Activated CD8-positive, alpha-beta T cell treated with anti-CD3 and anti-CD28 coated beads, Interleukin-2, amount 10 ng/mL, durations not matched to agents 7 days and 5 days (primary cell): ENCODE data around the gene PPT1. TPM values are rescaled to one million over a fixed set of nuclear protein-coding genes. Genes with fewer than 3 reads are reported as not detected.

ENCODE experiments used
- ATAC-seq: fragments of 150-1000 bp; cut with Tn5 transposase; one replicate; pipeline ENCODE4 v1.10.0; 2021; ENCODE audit warnings: moderate library complexity
- CTCF ChIA-PET: fragments of 350-600 bp; sonication (Branson Sonifier 250); formaldehyde crosslinking; loops from one replicate; lab custom pipeline; 2021; ENCODE audit warnings: antibody characterized with exemption; lab: Charles Lee
- POLR2A ChIA-PET: fragments of 350-600 bp; sonication (Branson Sonifier 250); formaldehyde crosslinking; loops from one replicate; lab custom pipeline; 2021; ENCODE audit warnings: antibody characterized with exemption; lab: Charles Lee
- DNase-seq: peaks from one replicate; pipeline ENCODE4 v3.0.0-alpha.2; 2020
- H3K27ac Mint-ChIP-seq: one replicate; pipeline ENCODE4 v1.8.0; 2021; ENCODE audit warnings: mild to moderate bottlenecking, mixed read lengths
- H3K27me3 Mint-ChIP-seq: one replicate; pipeline ENCODE4 v1.8.0; 2021; ENCODE audit warnings: low read depth, mixed read lengths
- H3K36me3 Mint-ChIP-seq: one replicate; pipeline ENCODE4 v1.8.0; 2021; ENCODE audit warnings: low read depth, mixed read lengths
- H3K4me1 Mint-ChIP-seq: one replicate; pipeline ENCODE4 v1.8.0; 2021; ENCODE audit warnings: low read depth, mixed read lengths
- H3K4me3 Mint-ChIP-seq: one replicate; pipeline ENCODE4 v1.8.0; 2021; ENCODE audit warnings: mild to moderate bottlenecking, mixed read lengths
- H3K9me3 Mint-ChIP-seq: one replicate; pipeline ENCODE4 v1.8.0; 2022; ENCODE audit warnings: mixed read lengths; ENCODE audit not compliant: insufficient read depth
- total RNA-seq, 2 experiments: library from RNA; stranded (reverse); gene quantifications; one replicate each; pipeline ENCODE4 v1.2.3, GENCODE V29; 2021

Gene PPT1
- total RNA-seq, result 10 to 100 TPM; 81.1 to 84.6 TPM

GRCh38 chr1:40096977-40097782 is at the start of gene PPT1:
PPT1 (minus strand) TSS chr1:40097252; CDS start chr1:40097238, 14 bp downstream.
- Mint-ChIP-seq H3K4me1 (peaks cover 35% of the 10 kb centered on the region), H3K36me3 (peaks cover 20% of the 10 kb centered on the region)
- POLR2A ChIA-PET, result no interaction called here

DNA sequence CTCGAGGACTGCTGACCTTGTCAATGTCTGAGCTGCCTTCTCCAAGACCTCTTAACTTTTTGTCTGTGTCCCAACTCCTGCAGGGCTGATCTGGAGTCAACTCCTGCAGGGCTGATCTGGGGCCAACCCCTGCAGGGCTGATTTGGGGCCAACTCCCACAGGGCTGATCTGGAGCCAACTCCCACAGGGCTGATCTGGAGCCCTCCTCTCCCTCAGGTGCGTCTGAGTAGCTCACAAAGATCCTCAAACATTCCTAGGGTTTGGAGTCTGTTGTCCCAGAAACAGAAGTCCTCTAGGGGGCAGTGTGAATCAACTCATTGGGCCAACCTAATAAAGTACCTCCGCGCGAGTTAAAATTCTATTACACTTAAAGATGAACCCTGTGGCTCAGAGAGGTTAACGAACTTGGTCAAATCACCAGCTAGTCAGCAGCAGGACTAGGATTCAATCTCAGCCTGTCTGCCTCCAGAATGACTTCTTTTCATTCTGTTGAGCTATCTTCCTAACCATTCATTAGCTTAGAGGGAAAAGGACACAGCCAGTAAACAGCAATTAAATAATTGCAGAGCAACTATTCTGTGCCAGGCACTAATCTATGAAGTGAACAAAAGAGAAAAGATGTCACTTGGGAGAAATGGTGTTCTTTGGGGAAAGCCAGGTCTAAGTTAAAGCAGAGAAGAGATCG is 47.0 kb upstream of the PPT1 start:
- ATAC-seq (peak; percentile 73), DNase-seq (peak; percentile 67)
- H3K4me3 Mint-ChIP-seq, result no peak overlapping the region
- no peaks in the 10 kb centered on the region for H3K9me3 Mint-ChIP-seq
- ChIA-PET POLR2A (interaction anchor here (0.6 to 0.7 kb wide), 2 partner anchors 230 to 622 kb away, joined by 3 read pairs; no protein-coding TSS in a partner anchor), CTCF (interaction anchor here (0.7 to 6.2 kb wide), 77 partner anchors 9 to 701 kb away, joined by 3 to 133 read pairs (median 4); partner anchors contain the start of genes COL9A2, PPT1, RLF and ZFP69B)
- peaks cover 45% of the 10 kb centered on the region for H3K27me3 Mint-ChIP-seq
- no peak overlapping the region for H3K27ac Mint-ChIP-seq
- H3K36me3 Mint-ChIP-seq, result no peaks in the 10 kb centered on the region
- peaks cover 3% of the 10 kb centered on the region for H3K4me1 Mint-ChIP-seq

More at GRCh38 chr1:40096977-40097782, at the start of gene PPT1:
- H3K4me3 Mint-ChIP-seq, result peak within 1 kb of the TSS; percentile 88
- ATAC-seq (peak; percentile 97), DNase-seq (peak; percentile 83)
- peak within 1 kb of the TSS; percentile 89 for H3K27ac Mint-ChIP-seq
- CTCF ChIA-PET, result interaction anchor here (0.6 to 2.1 kb wide), 10 partner anchors 13 to 241 kb away, joined by 3 to 7 read pairs (median 4); no protein-coding TSS in a partner anchor
- H3K9me3 Mint-ChIP-seq, result peaks cover under 1% of the 10 kb centered on the region
- H3K27me3 Mint-ChIP-seq, result peaks cover 14% of the 10 kb centered on the region

DNA sequence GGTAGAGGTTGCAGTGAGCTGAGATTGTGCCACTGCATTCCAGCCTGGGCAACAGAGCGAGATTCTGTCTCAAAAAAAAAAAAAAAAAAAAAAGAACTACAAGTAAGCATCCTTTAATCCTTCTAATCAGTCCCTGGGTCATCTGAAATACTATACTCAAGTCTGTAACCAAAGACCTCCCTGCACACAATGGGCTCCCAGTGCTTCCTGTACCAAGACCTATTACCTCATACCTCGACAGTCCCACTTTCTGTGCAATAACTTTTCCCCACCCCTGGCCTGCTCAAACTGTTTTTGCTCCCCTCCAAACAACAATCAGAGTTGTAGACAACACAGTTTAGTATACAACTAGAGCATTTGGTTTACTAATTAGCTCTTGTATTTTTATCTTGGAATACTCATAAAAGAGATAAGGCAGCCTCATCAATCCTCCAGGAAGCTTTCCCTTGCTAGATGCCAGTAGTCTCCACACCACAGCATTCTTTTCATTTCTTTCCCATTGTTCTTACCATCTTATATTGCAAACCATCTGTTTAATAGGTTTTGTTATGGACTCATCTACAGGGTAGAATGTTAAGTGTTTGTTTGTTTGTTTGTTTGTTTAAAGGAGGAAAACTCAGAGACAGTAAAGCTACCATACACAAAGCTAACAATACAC is 45.0 kb upstream of the PPT1 start:
- POLR2A ChIA-PET, result no interaction called here

DNA sequence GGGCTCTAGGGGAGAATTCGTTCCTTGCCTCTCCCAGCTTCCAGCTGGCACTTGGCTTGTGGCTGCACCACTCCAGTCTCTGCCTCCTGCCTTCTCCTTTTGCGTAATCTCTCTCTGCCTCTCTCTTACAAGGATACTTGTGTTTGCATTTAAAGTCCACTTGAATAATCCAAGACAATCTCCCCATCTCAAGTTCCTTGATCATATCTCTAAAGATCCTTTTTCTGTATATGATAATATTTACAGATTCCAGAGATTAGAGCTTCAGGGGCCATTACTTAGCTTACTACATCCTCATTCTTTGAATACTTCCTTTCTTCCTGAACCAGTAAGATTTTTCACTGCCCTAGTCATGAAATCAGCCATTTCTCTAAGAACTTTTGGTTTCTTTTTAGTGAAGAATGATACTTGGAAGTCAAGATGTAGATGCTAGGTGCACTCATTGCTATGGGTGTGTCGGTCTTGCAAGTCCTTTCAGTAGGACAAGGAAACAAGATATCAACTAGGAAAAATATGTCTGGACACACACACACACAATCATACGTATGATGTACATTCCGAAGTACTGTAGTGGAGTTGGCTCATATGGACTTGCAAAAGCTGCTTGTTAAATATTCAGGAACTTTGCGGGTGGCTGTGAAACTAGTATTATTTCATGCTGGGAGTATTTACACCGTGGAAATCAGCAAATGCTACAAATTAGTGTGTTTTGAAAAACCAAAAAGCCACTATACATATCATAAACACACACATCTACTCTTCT is 43.3 kb upstream of the PPT1 start:
- DNase-seq (no peak), ATAC-seq (no peak)
- no peak overlapping the region for H3K4me3 Mint-ChIP-seq
- H3K4me1 Mint-ChIP-seq, result peaks cover 3% of the 10 kb centered on the region
- peaks cover 28% of the 10 kb centered on the region for H3K27me3 Mint-ChIP-seq
- ChIA-PET POLR2A (no interaction called here), CTCF (interaction anchor here (0.6 to 5.7 kb wide), 4 partner anchors 13 to 199 kb away, joined by 3 to 90 read pairs (median 6); no protein-coding TSS in a partner anchor)
- H3K27ac Mint-ChIP-seq, result no peak overlapping the region
- H3K36me3 Mint-ChIP-seq, result no peaks in the 10 kb centered on the region
- H3K9me3 Mint-ChIP-seq, result no peaks in the 10 kb centered on the region

More for the DNA sequence above, 45.0 kb upstream of the PPT1 start:
- no peaks in the 10 kb centered on the region for H3K9me3 Mint-ChIP-seq
- H3K4me3 Mint-ChIP-seq, result no peak overlapping the region
- CTCF ChIA-PET, result interaction anchor here (1.2 to 6.2 kb wide), 5 partner anchors 11 to 391 kb away, joined by 3 to 133 read pairs (median 23); no protein-coding TSS in a partner anchor
- H3K27ac Mint-ChIP-seq, result no peak overlapping the region
- H3K36me3 Mint-ChIP-seq, result no peaks in the 10 kb centered on the region
- peaks cover 36% of the 10 kb centered on the region for H3K27me3 Mint-ChIP-seq
- peaks cover 3% of the 10 kb centered on the region for H3K4me1 Mint-ChIP-seq
- no peak for DNase-seq
- no peak for ATAC-seq

GRCh38 chr1:40133839-40134238 is 36.8 kb upstream of the PPT1 start:
- ChIA-PET POLR2A (no interaction called here), CTCF (interaction anchor here (1.9 kb wide), 1 partner anchor 10 kb away, joined by 6 read pairs; no protein-coding TSS in a partner anchor)
- Mint-ChIP-seq H3K9me3 (no peaks in the 10 kb centered on the region), H3K4me1 (peaks cover 2% of the 10 kb centered on the region), H3K27ac (no peak overlapping the region), H3K4me3 (no peak overlapping the region), H3K36me3 (no peaks in the 10 kb centered on the region), H3K27me3 (peaks cover 12% of the 10 kb centered on the region)
- ATAC-seq (no peak), DNase-seq (no peak)

DNA sequence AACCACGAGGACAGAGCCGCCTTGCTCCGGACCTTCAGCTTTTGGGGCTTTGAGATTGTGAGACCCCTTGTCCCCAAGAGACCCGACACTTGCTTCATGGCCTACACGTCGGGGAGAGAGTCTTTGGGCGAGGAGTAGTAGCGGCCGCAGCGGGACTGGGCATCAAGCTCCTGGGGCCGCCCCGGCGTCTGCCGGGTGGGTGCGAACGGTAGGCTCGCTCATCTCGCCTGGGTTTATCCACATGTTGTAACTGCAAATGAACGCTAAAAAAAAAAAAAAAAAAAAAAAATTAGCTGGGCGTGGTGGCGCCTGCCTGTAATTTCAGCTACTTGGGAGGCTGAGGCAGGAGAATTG is 36.2 kb upstream of the PPT1 start:
- POLR2A ChIA-PET, result no interaction called here
- no peak overlapping the region for H3K27ac Mint-ChIP-seq
- DNase-seq (no peak), ATAC-seq (no peak)
- H3K9me3 Mint-ChIP-seq, result no peaks in the 10 kb centered on the region
- CTCF ChIA-PET, result interaction anchor here (0.8 kb wide), 1 partner anchor 10 kb away, joined by 3 read pairs; no protein-coding TSS in a partner anchor
- peaks cover 2% of the 10 kb centered on the region for H3K4me1 Mint-ChIP-seq
- H3K36me3 Mint-ChIP-seq, result no peaks in the 10 kb centered on the region
- peaks cover 12% of the 10 kb centered on the region for H3K27me3 Mint-ChIP-seq
- H3K4me3 Mint-ChIP-seq, result no peak overlapping the region

DNA sequence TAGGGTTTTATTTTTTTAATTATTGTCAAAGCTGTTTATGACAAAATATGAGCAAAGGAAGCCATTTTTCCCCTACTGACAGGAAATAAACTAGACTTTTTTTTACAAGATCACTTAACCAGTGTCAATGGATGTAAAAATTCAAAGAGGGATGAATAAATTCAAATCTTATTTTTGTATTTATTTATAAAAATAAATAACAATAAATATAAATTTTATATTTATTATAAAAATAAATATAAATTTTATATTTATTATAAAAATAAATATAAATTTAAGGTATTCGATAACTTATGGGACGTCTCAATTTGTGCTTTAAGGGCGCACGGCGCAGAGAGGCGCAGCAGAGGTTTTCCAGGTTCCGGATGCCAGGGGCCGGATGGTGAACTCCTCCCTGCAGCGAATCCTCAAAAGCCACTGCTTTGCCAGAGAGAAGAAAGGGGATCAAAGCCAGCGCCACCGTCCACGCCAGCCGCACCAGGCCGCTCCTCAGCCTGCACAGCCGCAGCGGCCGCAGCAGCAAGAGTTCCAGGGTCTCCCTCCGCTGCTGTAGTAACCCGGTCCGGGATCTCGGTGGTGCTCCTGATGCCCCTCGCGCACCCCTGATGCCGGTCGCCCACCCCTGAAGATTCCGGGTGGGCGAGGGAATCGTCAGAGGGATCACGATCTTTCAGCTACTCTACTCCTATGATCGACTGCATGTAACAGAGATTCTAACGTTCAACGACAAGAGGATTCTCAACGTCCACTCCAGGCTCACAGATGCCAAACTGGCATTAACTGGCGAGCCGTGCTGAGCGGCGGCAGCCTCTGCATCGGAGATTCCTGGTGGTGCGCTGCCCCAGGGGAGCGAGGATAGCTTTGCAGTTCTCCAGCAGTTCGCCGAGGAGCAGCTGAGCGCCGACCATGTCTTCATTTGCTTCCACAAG is 35.6 kb upstream of the PPT1 start:
- Mint-ChIP-seq H3K36me3 (no peaks in the 10 kb centered on the region), H3K4me3 (no peak overlapping the region), H3K9me3 (no peaks in the 10 kb centered on the region), H3K27me3 (peaks cover 12% of the 10 kb centered on the region), H3K27ac (no peak overlapping the region), H3K4me1 (peaks cover 2% of the 10 kb centered on the region)
- ChIA-PET POLR2A (no interaction called here), CTCF (interaction anchor here (0.8 to 1.7 kb wide), 3 partner anchors 11 to 206 kb away, joined by 3 to 5 read pairs (median 3); no protein-coding TSS in a partner anchor)
- no peak for DNase-seq
- no peak for ATAC-seq

GRCh38 chr1:40130892-40131291 is 33.8 kb upstream of the PPT1 start:
- H3K27ac Mint-ChIP-seq, result no peak overlapping the region
- POLR2A ChIA-PET, result interaction anchor here (0.5 kb wide), 1 partner anchor 97 kb away, joined by 3 read pairs; no protein-coding TSS in a partner anchor
- H3K4me3 Mint-ChIP-seq, result no peak overlapping the region
- H3K4me1 Mint-ChIP-seq, result peaks cover 2% of the 10 kb centered on the region
- no peaks in the 10 kb centered on the region for H3K36me3 Mint-ChIP-seq
- no peak for ATAC-seq
- H3K9me3 Mint-ChIP-seq, result no peaks in the 10 kb centered on the region
- CTCF ChIA-PET, result interaction anchor here (1.0 to 1.7 kb wide), 4 partner anchors 22 to 208 kb away, joined by 3 to 8 read pairs (median 4); no protein-coding TSS in a partner anchor
- DNase-seq, result no peak
- H3K27me3 Mint-ChIP-seq, result peaks cover 13% of the 10 kb centered on the region

- H3K27me3 Mint-ChIP-seq, result peaks cover 24% of the 10 kb centered on the region
- DNase-seq, result no peak
- no peaks in the 10 kb centered on the region for H3K4me1 Mint-ChIP-seq
- no peaks in the 10 kb centered on the region for H3K36me3 Mint-ChIP-seq
- no peaks in the 10 kb centered on the region for H3K9me3 Mint-ChIP-seq
- H3K4me3 Mint-ChIP-seq, result no peak overlapping the region
- CTCF ChIA-PET, result interaction anchor here (1.5 kb wide), 1 partner anchor 21 kb away, joined by 3 read pairs; no protein-coding TSS in a partner anchor
- H3K27ac Mint-ChIP-seq, result no peak overlapping the region
- no peak for ATAC-seq
- POLR2A ChIA-PET, result no interaction called here
Measured at GRCh38 chr1:40122855-40123254, 25.8 kb upstream of the PPT1 start.

GRCh38 chr1:40120128-40120527 is 23.1 kb upstream of the PPT1 start:
- no peaks in the 10 kb centered on the region for H3K36me3 Mint-ChIP-seq
- H3K4me1 Mint-ChIP-seq, result no peaks in the 10 kb centered on the region
- ATAC-seq (no peak), DNase-seq (no peak)
- ChIA-PET POLR2A (no interaction called here), CTCF (interaction anchor here (3.0 kb wide), 1 partner anchor 24 kb away, joined by 9 read pairs; no protein-coding TSS in a partner anchor)
- no peak overlapping the region for H3K4me3 Mint-ChIP-seq
- H3K27ac Mint-ChIP-seq, result no peak overlapping the region
- H3K9me3 Mint-ChIP-seq, result no peaks in the 10 kb centered on the region
- peaks cover 27% of the 10 kb centered on the region for H3K27me3 Mint-ChIP-seq
